GM12864 (cell line): ENCODE data around the gene LRRC4B.

Experiments
- DNase-seq: peaks from one replicate; pipeline ENCODE4 v3.0.0-alpha.2; 2011; ENCODE audit warnings: low read depth
- H3K4me3 ChIP-seq: 2 replicates; pipeline ENCODE4 v1.5.1; 2011; ENCODE audit warnings: mild to moderate bottlenecking, low read depth, low read length, control low read depth
- TF ChIP-seq, protein P1 (sequence below): IDR thresholded peaks from 2 replicates; pipeline ENCODE4 v1.5.1; 2011; ENCODE audit warnings: low read depth, mild to moderate bottlenecking, moderate library complexity, low read length, control low read depth, inconsistent platforms; ENCODE audit errors: missing control alignments

LRRC4B gene

DNA sequence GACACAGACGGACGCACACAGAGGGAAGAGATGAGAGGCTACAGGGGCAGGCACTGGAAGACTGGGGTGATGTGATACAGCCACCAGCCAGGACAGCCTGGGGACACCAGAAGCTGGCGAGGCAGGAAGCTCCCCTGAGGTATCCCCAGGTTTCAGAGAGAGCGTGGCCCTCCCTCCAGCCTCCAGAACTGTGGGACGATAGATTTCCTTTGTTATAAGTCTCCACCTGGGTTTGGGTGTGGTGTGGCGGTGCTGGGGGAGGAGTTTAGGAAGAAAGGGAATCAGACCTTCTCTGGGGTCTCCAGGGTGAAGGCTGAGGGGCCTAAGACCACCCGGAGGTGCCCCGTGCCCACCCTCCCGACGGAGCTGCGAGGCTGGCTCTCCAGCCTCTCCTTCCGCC, 51.8 kb downstream of the LRRC4B start:
- H3K4me3 ChIP-seq = no peak overlapping the region
- no peak for DNase-seq
- TF ChIP-seq, protein P1, sequence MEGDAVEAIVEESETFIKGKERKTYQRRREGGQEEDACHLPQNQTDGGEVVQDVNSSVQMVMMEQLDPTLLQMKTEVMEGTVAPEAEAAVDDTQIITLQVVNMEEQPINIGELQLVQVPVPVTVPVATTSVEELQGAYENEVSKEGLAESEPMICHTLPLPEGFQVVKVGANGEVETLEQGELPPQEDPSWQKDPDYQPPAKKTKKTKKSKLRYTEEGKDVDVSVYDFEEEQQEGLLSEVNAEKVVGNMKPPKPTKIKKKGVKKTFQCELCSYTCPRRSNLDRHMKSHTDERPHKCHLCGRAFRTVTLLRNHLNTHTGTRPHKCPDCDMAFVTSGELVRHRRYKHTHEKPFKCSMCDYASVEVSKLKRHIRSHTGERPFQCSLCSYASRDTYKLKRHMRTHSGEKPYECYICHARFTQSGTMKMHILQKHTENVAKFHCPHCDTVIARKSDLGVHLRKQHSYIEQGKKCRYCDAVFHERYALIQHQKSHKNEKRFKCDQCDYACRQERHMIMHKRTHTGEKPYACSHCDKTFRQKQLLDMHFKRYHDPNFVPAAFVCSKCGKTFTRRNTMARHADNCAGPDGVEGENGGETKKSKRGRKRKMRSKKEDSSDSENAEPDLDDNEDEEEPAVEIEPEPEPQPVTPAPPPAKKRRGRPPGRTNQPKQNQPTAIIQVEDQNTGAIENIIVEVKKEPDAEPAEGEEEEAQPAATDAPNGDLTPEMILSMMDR = no peak

DNA sequence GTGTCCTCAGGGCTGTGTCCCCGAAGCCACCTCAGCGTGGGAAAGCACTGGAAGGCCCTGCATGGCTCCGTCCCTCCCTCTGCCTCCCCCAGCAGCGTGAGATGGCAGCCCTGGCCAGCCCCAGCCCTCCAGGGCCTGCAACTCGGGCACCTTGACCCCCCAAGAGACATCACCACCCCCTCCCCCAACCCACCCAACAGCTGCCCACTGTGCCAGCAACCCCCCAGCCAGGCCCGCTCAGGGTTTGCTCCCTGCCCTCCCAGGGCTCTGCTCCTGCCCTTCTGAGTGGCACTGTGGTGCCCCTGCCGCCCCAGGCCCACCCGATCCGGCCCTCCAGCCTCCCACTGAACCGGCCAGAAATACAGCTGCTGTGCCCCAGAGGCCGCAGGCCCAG, 53.1 kb downstream of the LRRC4B start:
- no peak overlapping the region for H3K4me3 ChIP-seq
- TF ChIP-seq, protein P1 = no peak
- no peak for DNase-seq

DNA sequence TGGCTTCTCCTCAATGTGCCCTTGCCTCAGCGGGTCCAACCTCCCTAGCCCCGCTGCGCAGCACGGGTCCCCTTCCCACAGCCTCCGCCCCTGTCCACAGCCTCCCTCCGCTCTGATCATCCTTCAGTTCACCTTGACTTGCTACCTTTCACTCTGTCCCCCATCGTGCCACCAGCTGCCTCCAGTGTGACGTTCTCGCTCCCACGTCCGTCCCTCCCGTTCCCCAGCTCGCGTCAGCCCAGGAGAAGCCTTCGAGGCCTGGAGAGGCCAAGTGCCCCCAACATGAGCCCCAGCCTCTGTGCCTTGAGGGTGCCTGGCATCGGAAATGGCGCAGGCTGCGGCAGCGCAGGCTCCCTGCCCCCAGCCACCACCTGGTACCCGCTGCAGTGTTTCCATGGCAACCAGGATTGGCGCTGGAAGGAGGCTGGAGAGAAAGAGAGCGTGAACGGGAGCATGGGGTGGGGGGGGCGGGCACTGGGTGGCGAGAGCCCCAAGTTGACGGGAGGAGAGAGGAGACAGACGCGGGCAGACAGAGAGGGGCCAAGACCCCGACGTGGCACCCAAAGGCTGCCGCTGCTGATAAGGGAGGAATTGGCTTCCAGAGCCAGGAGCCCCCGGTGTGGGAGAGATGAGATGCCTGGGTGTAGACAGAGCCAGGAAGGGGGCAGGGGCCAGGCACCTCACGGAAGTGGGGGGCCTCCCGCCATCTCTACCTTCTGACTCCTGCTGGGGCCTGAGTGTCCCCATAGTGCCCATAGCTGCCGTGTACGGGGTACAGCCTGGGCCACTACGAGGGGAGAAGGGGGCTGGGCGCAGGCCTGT, 53.7 kb downstream of the LRRC4B start:
- no peak overlapping the region for H3K4me3 ChIP-seq
- TF ChIP-seq, protein P1 = no peak
- no peak for DNase-seq

DNA sequence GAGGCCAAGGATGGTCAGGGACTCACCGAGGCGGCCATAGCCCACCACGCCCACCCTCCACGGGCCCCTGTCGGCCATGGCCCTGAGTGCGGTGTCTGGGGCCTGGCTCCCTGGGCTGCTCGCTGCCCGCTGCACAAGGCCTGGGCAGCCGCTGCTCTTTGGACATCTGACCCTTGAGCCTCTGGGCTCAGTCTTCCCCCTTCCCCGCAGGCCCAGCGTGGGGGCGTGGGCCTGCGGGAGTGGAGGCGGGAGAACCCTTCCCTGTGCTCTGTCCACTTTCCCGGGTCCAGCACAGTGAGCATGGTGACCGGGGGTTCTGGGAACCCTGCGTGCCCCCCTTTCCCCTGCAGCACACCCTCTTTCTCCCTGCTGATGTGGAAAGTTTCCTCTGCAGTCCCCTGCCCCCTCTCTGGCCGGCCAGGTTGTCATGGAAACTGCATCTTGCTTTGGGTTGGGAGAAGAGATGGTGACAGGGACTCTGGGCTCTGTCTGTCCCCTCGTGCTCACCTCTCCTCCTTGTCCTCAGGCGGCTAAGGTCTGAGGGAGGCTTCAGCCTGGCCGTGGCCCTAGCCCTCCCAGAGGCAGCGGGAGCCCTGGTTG, 54.4 kb downstream of the LRRC4B start, which contains the start of gene ASPDH:
Gene ASPDH (minus strand): TSS at position 168 of the 600 bp plus-strand sequence. CDS start 90 bp downstream, at position 78.
- no peak for DNase-seq
- TF ChIP-seq, protein P1 = no peak
- no peak within 1 kb of the TSS for H3K4me3 ChIP-seq

DNA sequence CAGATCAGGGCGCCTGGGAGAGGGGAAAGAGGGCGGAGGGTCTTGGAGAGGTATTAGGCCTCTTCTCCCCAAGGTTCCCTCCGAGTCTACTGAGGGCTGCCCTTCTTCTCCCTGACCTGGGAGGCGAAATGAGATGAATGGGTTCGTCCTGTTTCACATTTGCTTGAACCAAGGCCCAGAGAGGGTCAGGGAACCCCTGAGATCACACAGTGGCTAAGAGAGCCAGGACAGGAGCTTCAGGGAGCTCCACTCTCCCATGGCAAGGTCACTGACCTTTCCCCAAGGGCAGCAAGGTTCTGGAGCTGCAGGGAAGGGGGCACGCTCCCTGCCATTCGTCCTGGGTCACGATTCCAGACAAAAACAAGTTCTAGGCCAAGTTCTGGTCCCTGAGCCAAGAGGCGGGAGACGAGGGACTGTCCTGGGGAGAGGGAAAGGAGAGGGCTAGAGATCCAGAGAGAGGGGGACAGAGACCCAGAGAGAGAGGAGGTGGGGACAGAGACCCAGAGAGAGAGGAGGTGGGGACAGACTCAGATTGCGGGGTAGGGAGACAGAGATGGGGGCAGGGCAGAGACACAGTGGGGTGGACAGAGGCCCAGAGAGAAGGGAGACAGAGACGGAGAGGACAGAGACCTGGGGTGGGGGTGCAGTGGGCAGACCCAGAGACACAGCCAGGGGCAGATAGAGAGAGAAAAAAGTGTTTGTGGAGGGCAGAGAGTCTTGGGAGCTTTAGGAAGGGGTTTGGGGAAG, 55.1 kb downstream of the LRRC4B start:
- TF ChIP-seq, protein P1 = no peak
- no peak overlapping the region for H3K4me3 ChIP-seq
- DNase-seq = no peak

DNA sequence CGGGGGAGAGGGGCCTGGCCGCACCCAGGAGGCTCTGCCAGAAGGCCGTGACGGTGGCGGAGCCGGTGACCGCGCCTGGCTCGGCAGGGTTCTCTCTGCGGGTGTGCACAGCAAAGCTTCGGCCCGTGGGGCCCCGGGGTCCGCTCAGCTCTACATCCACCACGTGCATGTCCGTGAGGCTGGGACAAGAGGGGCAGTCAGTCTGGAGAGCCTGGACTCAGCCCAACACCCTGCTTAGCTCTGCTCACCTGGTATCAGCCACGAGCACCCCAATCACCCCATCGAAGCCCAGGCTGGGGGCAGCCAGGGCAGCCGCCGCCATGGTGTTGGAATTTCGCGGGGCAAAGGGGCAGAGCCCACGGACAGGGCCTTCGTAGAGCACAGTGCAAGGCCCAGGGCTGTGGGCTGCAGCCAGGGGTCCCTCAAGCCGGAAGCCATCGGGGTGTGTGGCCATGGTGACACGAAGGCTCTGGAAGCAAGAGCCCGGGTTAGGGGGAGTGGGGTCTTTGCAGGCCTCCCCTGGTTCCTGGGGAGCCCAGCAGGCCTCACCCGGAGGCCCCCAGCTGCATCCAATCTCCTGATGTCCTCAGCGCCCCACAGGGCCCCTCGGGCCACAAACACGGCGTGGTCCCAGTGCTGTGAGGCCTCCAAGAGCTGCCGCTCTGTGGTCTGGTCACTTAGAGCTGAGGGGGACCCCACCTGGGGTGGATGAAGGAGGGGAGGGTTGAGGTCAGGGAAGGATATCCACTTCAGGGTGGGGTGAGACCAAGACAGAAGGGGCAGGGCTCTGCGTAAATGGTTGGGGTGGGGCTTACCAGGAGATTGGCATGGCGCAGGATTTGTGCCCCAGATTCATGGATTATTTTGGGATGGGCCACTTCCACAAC, 55.9 kb downstream of the LRRC4B start:
- TF ChIP-seq, protein P1 = no peak
- DNase-seq = no peak
- H3K4me3 ChIP-seq = peak overlapping the region; percentile 91
